ENCODE results near the gene WIPF1. TPM values are rescaled to one million over a fixed set of nuclear protein-coding genes. Genes with fewer than 3 reads are reported as not detected.

WIPF1 gene
- total and polyA plus RNA-seq, 7 donors, result 9.0 to 51.0 (median 37.8) TPM

DNA sequence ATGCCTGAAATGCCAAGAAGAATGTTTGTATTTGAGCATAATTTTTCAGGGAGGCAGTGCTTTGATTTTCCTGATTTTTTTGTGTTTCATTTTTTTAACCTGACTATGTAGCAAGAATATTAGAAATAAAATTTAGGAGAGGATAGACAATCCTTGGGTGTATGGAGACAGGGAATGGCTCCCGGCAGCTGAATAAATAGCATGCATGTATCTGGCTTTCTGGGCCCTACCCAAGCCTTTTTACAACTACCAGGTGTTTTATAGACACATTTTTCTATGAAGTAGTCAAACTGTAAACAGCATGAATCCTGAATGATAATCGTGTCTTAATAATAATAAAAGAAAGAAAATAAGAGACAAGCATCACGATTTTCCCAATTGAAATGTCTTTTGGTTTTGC lies 52.4 kb downstream of the WIPF1 start:
- intact Hi-C loops (cut with DNase I), result no loop called here
- WGBS, 2 donors, result 19 to 71% methylated on average over 3 of the region's 3 CpGs
- no peaks in the 10 kb centered on the region for H3K9me3 ChIP-seq

DNA sequence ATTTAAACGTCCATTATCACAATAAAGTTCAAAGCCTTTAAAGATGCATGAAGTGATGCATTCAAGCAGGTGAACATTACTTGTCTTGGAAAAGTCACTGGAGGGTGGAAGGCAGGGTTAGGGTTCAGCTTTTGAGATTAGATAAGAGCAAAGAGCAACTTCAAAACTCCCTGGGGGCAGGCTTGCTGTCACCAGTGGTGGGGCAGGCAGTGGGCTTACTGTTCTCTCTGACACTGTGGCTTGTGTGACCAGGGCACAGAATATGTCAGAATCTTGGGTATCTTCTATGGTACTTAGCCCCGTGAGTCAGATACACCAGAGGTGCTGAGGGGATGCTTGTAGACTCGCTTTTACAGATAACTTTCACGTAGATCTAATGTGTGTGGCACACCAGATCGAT lies 52.8 kb downstream of the WIPF1 start:
- 63 to 84% methylated on average over 5 of the region's 5 CpGs for WGBS, 2 donors
- TF ChIP-seq, protein P1, sequence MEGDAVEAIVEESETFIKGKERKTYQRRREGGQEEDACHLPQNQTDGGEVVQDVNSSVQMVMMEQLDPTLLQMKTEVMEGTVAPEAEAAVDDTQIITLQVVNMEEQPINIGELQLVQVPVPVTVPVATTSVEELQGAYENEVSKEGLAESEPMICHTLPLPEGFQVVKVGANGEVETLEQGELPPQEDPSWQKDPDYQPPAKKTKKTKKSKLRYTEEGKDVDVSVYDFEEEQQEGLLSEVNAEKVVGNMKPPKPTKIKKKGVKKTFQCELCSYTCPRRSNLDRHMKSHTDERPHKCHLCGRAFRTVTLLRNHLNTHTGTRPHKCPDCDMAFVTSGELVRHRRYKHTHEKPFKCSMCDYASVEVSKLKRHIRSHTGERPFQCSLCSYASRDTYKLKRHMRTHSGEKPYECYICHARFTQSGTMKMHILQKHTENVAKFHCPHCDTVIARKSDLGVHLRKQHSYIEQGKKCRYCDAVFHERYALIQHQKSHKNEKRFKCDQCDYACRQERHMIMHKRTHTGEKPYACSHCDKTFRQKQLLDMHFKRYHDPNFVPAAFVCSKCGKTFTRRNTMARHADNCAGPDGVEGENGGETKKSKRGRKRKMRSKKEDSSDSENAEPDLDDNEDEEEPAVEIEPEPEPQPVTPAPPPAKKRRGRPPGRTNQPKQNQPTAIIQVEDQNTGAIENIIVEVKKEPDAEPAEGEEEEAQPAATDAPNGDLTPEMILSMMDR (IDR thresholded peaks at IDR 0.05), result no peak
- TF ChIP-seq POLR2A (IDR thresholded peaks at IDR 0.05), result no peak
- intact Hi-C loops (cut with DNase I), result no loop called here
- peaks cover 0 to 3% (median 0%) of the 10 kb centered on the region in 3 donors for H3K27me3 ChIP-seq
- H3K9me3 ChIP-seq, result no peaks in the 10 kb centered on the region
- no peaks in the 10 kb centered on the region for H3K36me3 ChIP-seq
- no peak overlapping the region for H3K4me3 ChIP-seq
- H3K27ac ChIP-seq, result no peak overlapping the region
- no peak for DNase-seq
- H3K4me1 ChIP-seq, result no peaks in the 10 kb centered on the region

More for the DNA sequence above, 52.4 kb downstream of the WIPF1 start:
- Histone ChIP-seq H3K4me1 (no peaks in the 10 kb centered on the region), H3K36me3 (no peaks in the 10 kb centered on the region), H3K27ac (no peak overlapping the region), H3K27me3 (no peaks in the 10 kb centered on the region), H3K4me3 (no peak overlapping the region)
- DNase-seq, result no peak
- TF ChIP-seq POLR2AphosphoS5 (IDR thresholded peaks at IDR 0.05), result no peak
- TF ChIP-seq POLR2A (IDR thresholded peaks at IDR 0.05), result no peak
- TF ChIP-seq EP300 (IDR thresholded peaks at IDR 0.05), result no peak
- TF ChIP-seq, protein P1 (IDR thresholded peaks at IDR 0.05), result no peak

DNA sequence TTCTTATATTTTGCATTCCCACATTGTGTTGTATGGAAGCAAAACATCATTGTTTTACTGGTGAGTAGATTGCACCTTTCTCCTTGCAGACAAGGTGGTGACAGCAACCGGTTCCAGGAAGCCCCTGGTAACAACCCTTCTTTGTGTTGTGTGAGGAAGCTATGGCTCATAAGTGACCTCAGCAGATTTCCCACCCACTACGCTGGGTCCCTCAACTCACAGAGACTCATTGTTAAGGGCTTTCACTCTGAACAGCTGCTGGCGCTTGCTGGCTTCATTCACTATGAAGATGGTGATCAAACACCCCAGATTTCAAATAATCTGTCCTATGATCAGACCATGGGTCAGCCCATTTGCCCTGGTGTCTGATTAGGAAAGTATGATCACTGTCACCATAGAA lies 53.4 kb downstream of the WIPF1 start:
- no peak for DNase-seq
- Histone ChIP-seq H3K4me1 (no peaks in the 10 kb centered on the region), H3K27ac (no peak overlapping the region), H3K36me3 (no peaks in the 10 kb centered on the region), H3K4me3 (no peak overlapping the region), H3K9me3 (no peaks in the 10 kb centered on the region), H3K27me3 (peaks cover 0 to 3% (median 0%) of the 10 kb centered on the region in 3 donors)
- WGBS, 2 donors, result 72 to 75% methylated on average over 3 of the region's 3 CpGs
- intact Hi-C loops (cut with DNase I), result no loop called here
- TF ChIP-seq EP300 (IDR thresholded peaks at IDR 0.05), result no peak
- TF ChIP-seq, protein P1 (IDR thresholded peaks at IDR 0.05), result no peak
- TF ChIP-seq POLR2A (IDR thresholded peaks at IDR 0.05), result no peak
- TF ChIP-seq POLR2AphosphoS5 (IDR thresholded peaks at IDR 0.05), result no peak

DNA sequence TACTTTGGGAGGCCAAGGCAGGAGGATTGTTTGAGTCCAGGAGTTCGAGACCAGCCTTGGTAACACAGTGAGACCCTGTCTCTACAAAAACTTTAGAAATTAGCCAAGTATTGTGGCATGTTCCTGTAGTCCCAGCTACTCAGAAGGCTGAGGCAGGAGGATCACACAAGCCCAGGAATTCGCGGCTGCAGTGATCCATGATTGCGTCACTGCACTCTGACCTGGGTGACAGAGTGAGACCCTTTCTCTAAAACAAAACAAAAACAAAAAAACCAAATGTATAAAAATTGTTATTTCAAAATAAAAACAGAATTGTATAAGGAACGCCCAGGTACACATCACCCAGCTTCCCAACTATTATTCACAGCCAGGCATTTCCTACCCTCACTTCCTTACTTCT lies 56.7 kb downstream of the WIPF1 start:
- no peaks in the 10 kb centered on the region for H3K4me1 ChIP-seq
- no peaks in the 10 kb centered on the region for H3K36me3 ChIP-seq
- no peaks in the 10 kb centered on the region for H3K9me3 ChIP-seq
- 89 to 93% methylated on average over 5 of the region's 5 CpGs for WGBS, 2 donors
- H3K4me3 ChIP-seq, result no peak overlapping the region
- H3K27me3 ChIP-seq, result peaks cover 0 to 6% (median 0%) of the 10 kb centered on the region in 3 donors
- TF ChIP-seq POLR2AphosphoS5 (IDR thresholded peaks at IDR 0.05) (no peak), EP300 (IDR thresholded peaks at IDR 0.05) (no peak), POLR2A (IDR thresholded peaks at IDR 0.05) (no peak)
- TF ChIP-seq, protein P1 (IDR thresholded peaks at IDR 0.05), result no peak
- no peak overlapping the region for H3K27ac ChIP-seq
- intact Hi-C loops (cut with DNase I), result no loop called here
- DNase-seq, result no peak
